Dedifferentiated amniotic fluid mesenchymal stem cell (primary cell): ENCODE data around the gene ZSCAN26.
A peak's percentile ranks its signal among the peaks of the same experiment; 100 is the strongest.
"Not testable (repeated sequence)": the region's sequence is repeated elsewhere in the genome, so short reads cannot be mapped to it uniquely, and the experiment has no call there.

ENCODE experiments used
- DNase-seq: peaks from one replicate; pipeline ENCODE4 v3.0.0-alpha.2; 2016; ENCODE audit errors: extremely low spot score

ZSCAN26 gene

GRCh38 chr6:28257042-28257441 lies 9.9 kb upstream of the ZSCAN26 start:
- DNase-seq, result no peak

- peak; percentile 30 for DNase-seq
Measured at GRCh38 chr6:28258877-28259777, 7.8 kb upstream of the ZSCAN26 start, which contains the start of gene NKAPL. Gene NKAPL, plus strand, starts transcription at chr6:28259297. Its CDS starts 75 bp downstream, at chr6:28259372.

GRCh38 chr6:28263922-28264321 lies 3.0 kb upstream of the ZSCAN26 start:
- DNase-seq, result no peak

GRCh38 chr6:28264834-28265401 lies 2.0 kb upstream of the ZSCAN26 start:
- DNase-seq, result no peak

- DNase-seq, result no peak
Measured at GRCh38 chr6:28266563-28266961, 381 bp upstream of the ZSCAN26 start.

- no peak for DNase-seq
Measured at GRCh38 chr6:28267695-28268059, 734 bp downstream of the ZSCAN26 start.

GRCh38 chr6:28269492-28269891 lies 2.5 kb downstream of the ZSCAN26 start:
- peak; percentile 70 for DNase-seq

- DNase-seq, result no peak
Measured at GRCh38 chr6:28274888-28275287, 7.9 kb downstream of the ZSCAN26 start.

- DNase-seq, result no peak
Measured at GRCh38 chr6:28277746-28278145, 10.8 kb downstream of the ZSCAN26 start.

- no peak for DNase-seq
Measured at GRCh38 chr6:28280595-28281287, 13.8 kb downstream of the ZSCAN26 start.

- peak; percentile 59 for DNase-seq
Measured at GRCh38 chr6:28281288-28282064, 14.5 kb downstream of the ZSCAN26 start, which contains the start of gene PGBD1. Gene PGBD1, plus strand, starts transcription at chr6:28281572. Its CDS starts 2,242 bp downstream, at chr6:28283814.

GRCh38 chr6:28282926-28283325 lies 16.0 kb downstream of the ZSCAN26 start:
- DNase-seq, result no peak

- DNase-seq, result no peak
Measured at GRCh38 chr6:28291573-28291972, 24.6 kb downstream of the ZSCAN26 start.

- DNase-seq, result no peak
Measured at GRCh38 chr6:28295326-28295725, 28.4 kb downstream of the ZSCAN26 start.

GRCh38 chr6:28296520-28297060 lies 29.6 kb downstream of the ZSCAN26 start:
- DNase-seq, result no peak

GRCh38 chr6:28303570-28303969 lies 36.6 kb downstream of the ZSCAN26 start:
- no peak for DNase-seq

- DNase-seq, result not testable (repeated sequence)
Measured at GRCh38 chr6:28306363-28306762, 39.4 kb downstream of the ZSCAN26 start.

- no peak for DNase-seq
Measured at GRCh38 chr6:28311139-28311823, 44.3 kb downstream of the ZSCAN26 start.

- DNase-seq, result no peak
Measured at GRCh38 chr6:28312939-28313338, 46.0 kb downstream of the ZSCAN26 start.

- no peak for DNase-seq
Measured at GRCh38 chr6:28315628-28316027, 48.7 kb downstream of the ZSCAN26 start.

- DNase-seq, result not testable (repeated sequence)
Measured at GRCh38 chr6:28317866-28318265, 50.9 kb downstream of the ZSCAN26 start.
